Measurements from ENCODE around the gene PMAIP1. TPM values are rescaled to one million over a fixed set of nuclear protein-coding genes. Genes with fewer than 3 reads are reported as not detected.

The PMAIP1 gene
- polyA plus RNA-seq, 1 experiment: 57.1 TPM

GRCh38 chr18:59906203-59906602 lies 6.4 kb downstream of the PMAIP1 start:
- DNase-seq (ENCODE audit: low read depth, low spot score): no peak
- POLR2A ChIA-PET: interaction anchor here (1.8 kb wide), 1 partner anchor 13 kb away, joined by 6 read pairs; no protein-coding TSS in a partner anchor
- H3K27ac ChIP-seq (ENCODE audit: low read depth, low read length): no peak overlapping the region
- no peak overlapping the region for H3K4me3 ChIP-seq (ENCODE audit: low read depth, low read length)
- no peak for TF ChIP-seq CTCF (IDR thresholded peaks at IDR 0.05; ENCODE audit: low read depth, low read length)
- CTCF ChIA-PET: interaction anchor here (1.4 kb wide), 1 partner anchor 447 kb away, joined by 3 read pairs; no protein-coding TSS in a partner anchor
- H3K27me3 ChIP-seq (ENCODE audit: control insufficient read depth, insufficient read depth, low read length): no peaks in the 10 kb centered on the region
- H3K9me3 ChIP-seq (ENCODE audit: control insufficient read depth, insufficient read depth, low read length): no peaks in the 10 kb centered on the region

- CTCF ChIA-PET: no interaction called here
- POLR2A ChIA-PET: no interaction called here
- no peaks in the 10 kb centered on the region for H3K27me3 ChIP-seq (ENCODE audit: control insufficient read depth, insufficient read depth, low read length)
- no peak overlapping the region for H3K27ac ChIP-seq (ENCODE audit: low read depth, low read length)
- TF ChIP-seq CTCF (IDR thresholded peaks at IDR 0.05; ENCODE audit: low read depth, low read length): no peak
- no peak overlapping the region for H3K4me3 ChIP-seq (ENCODE audit: low read depth, low read length)
- H3K9me3 ChIP-seq (ENCODE audit: control insufficient read depth, insufficient read depth, low read length): no peaks in the 10 kb centered on the region
- no peak for DNase-seq (ENCODE audit: low read depth, low spot score)
Observed at GRCh38 chr18:59907172-59907571, 7.4 kb downstream of the PMAIP1 start.

GRCh38 chr18:59907660-59908059 lies 7.9 kb downstream of the PMAIP1 start:
- H3K4me3 ChIP-seq (ENCODE audit: low read depth, low read length): no peak overlapping the region
- H3K27me3 ChIP-seq (ENCODE audit: control insufficient read depth, insufficient read depth, low read length): no peaks in the 10 kb centered on the region
- TF ChIP-seq CTCF (IDR thresholded peaks at IDR 0.05; ENCODE audit: low read depth, low read length): no peak
- DNase-seq (ENCODE audit: low read depth, low spot score): no peak
- H3K9me3 ChIP-seq (ENCODE audit: control insufficient read depth, insufficient read depth, low read length): no peaks in the 10 kb centered on the region
- POLR2A ChIA-PET: no interaction called here
- H3K27ac ChIP-seq (ENCODE audit: low read depth, low read length): no peak overlapping the region
- CTCF ChIA-PET: no interaction called here

GRCh38 chr18:59908799-59909198 lies 9.0 kb downstream of the PMAIP1 start:
- Histone ChIP-seq H3K27ac (ENCODE audit: low read depth, low read length) (peak overlapping the region; percentile 75), H3K4me3 (ENCODE audit: low read depth, low read length) (no peak overlapping the region), H3K9me3 (ENCODE audit: control insufficient read depth, insufficient read depth, low read length) (peaks cover 3% of the 10 kb centered on the region; the same call in 1 of the 2 replicates), H3K27me3 (ENCODE audit: control insufficient read depth, insufficient read depth, low read length) (no peaks in the 10 kb centered on the region)
- POLR2A ChIA-PET: interaction anchor here (2.8 kb wide), 1 partner anchor 9 kb away, joined by 19 read pairs; the partner anchor contains the start of gene PMAIP1
- no peak for TF ChIP-seq CTCF (IDR thresholded peaks at IDR 0.05; ENCODE audit: low read depth, low read length)
- DNase-seq (ENCODE audit: low read depth, low spot score): no peak
- CTCF ChIA-PET: interaction anchor here (0.7 kb wide), 1 partner anchor 87 kb away, joined by 3 read pairs; no protein-coding TSS in a partner anchor

GRCh38 chr18:59909289-59910036 lies 9.7 kb downstream of the PMAIP1 start:
- ChIA-PET CTCF (interaction anchor here (0.7 kb wide), 1 partner anchor 87 kb away, joined by 3 read pairs; no protein-coding TSS in a partner anchor), POLR2A (interaction anchor here (2.8 kb wide), 1 partner anchor 9 kb away, joined by 19 read pairs; the partner anchor contains the start of gene PMAIP1)
- Histone ChIP-seq H3K27ac (ENCODE audit: low read depth, low read length) (peak overlapping the region; percentile 92), H3K9me3 (ENCODE audit: control insufficient read depth, insufficient read depth, low read length) (peaks cover 3% of the 10 kb centered on the region; the same call in 1 of the 2 replicates), H3K27me3 (ENCODE audit: control insufficient read depth, insufficient read depth, low read length) (no peaks in the 10 kb centered on the region), H3K4me3 (ENCODE audit: low read depth, low read length) (no peak overlapping the region)
- TF ChIP-seq CTCF (IDR thresholded peaks at IDR 0.05; ENCODE audit: low read depth, low read length): no peak
- no peak for DNase-seq (ENCODE audit: low read depth, low spot score)
